Suprapubic skin (tissue), 4 donors: ENCODE measurements around the gene IBA57. TPM values are rescaled to one million over a fixed set of nuclear protein-coding genes. Genes with fewer than 3 reads are reported as not detected.
"Not testable (repeated sequence)": the region's sequence is repeated elsewhere in the genome, so short reads cannot be mapped to it uniquely, and the experiment has no call there.

Experiments
- DNase-seq, 2 donors: peaks; one replicate each; pipeline ENCODE4 v3.0.0-alpha.2; 2019; ENCODE audit warnings: low spot score in 2 of 2
- H3K27ac ChIP-seq: fragments of 200-600 bp; sonication (generic); one replicate; pipeline ENCODE4 v1.5.1; 2019
- H3K27me3 ChIP-seq: fragments of 200-600 bp; sonication (generic); one replicate; pipeline ENCODE4 v1.5.1; 2019
- H3K36me3 ChIP-seq: fragments of 200-600 bp; sonication (generic); one replicate; pipeline ENCODE4 v1.5.1; 2019
- H3K4me1 ChIP-seq: fragments of 200-600 bp; sonication (generic); one replicate; pipeline ENCODE4 v1.5.1; 2019
- H3K4me3 ChIP-seq: fragments of 200-600 bp; sonication (generic); one replicate; pipeline ENCODE4 v1.5.1; 2019; ENCODE audit warnings: mild to moderate bottlenecking
- H3K9me3 ChIP-seq: fragments of 200-600 bp; sonication (generic); one replicate; pipeline ENCODE4 v1.5.1; 2019
- EP300 ChIP-seq: sonication (generic); formaldehyde crosslinking; IDR thresholded peaks from one replicate; pipeline ENCODE4 v1.6.1; 2017; ENCODE audit warnings: antibody characterized with exemption
- POLR2A ChIP-seq, 2 donors: fragments of 450-650 bp; IDR thresholded peaks; one replicate each; pipeline ENCODE4 v1.6.1; 2017; ENCODE audit warnings: antibody characterized with exemption in 2 of 2, mild to moderate bottlenecking in 2 of 2, moderate library complexity in 2 of 2
- POLR2AphosphoS5 ChIP-seq, 3 donors: sonication (generic); formaldehyde crosslinking; IDR thresholded peaks; one replicate each; pipeline ENCODE4 v1.6.1; 2017; ENCODE audit warnings: antibody characterized with exemption in 3 of 3
- WGBS: methylation state at CpG from one replicate; pipeline ENCODE4 v1.1.5; 2018; 5-methylcytosine and 5-hydroxymethylcytosine counted together
- total RNA-seq, 4 donors: library from RNA; depleted of rRNA; stranded (reverse); fragments of >200 nt; gene quantifications; one replicate each; pipeline ENCODE4 v1.1.0, GENCODE V29; 2016
- TF ChIP-seq, protein P1 (sequence below), 2 donors: fragments of 200-600 bp in 1 of 2; fragments of 450-650 bp in 1 of 2; sonication (generic) in 1 of 2; IDR thresholded peaks; one replicate each; pipeline ENCODE4 v1.5.1; 2016 to 2019; ENCODE audit warnings: antibody characterized with exemption in 2 of 2, mild to moderate bottlenecking in 1 of 2, moderate library complexity in 1 of 2

Gene IBA57
- total RNA-seq, 4 donors from 2014 or later, result 9.2 to 22.4 (median 12.4) TPM

DNA sequence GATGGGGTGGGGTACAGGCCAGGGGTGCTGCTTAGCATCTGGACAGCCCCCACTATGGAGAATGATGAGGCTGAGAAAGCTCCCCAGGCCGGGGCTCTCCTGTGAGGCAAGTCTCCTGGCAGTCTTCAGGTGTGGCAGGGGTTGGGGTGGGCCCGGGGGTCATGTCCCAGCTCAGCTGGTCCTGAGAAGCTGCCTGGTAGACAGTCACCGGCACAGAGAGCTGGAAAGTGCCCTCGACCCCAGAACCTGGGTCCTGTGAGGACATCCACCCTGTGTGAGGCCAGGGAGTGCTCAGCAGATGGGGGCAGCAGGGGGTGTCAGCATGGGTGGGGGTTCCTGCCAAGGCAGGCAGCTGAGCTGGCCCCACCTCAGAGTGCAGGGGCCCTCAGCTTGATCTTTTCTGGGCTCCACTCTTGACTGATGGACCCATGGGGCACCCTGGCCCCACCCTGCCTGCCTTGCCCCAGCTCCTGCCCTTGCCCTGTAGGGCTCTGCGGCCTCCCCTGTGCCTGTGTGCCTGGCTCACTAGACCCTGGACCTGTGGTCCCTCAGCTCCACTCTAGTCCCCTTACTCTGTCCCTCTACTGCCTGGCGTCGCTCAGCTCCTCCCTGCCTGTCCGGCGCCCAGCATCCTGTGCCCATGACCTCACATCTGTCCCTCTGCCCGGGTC is 5.8 kb downstream of the IBA57 start:
- Histone ChIP-seq H3K4me1 (peaks cover 22% of the 10 kb centered on the region), H3K4me3 (no peak overlapping the region), H3K36me3 (peaks cover 7% of the 10 kb centered on the region), H3K27me3 (no peaks in the 10 kb centered on the region), H3K9me3 (no peaks in the 10 kb centered on the region), H3K27ac (no peak overlapping the region)
- TF ChIP-seq, protein P1, sequence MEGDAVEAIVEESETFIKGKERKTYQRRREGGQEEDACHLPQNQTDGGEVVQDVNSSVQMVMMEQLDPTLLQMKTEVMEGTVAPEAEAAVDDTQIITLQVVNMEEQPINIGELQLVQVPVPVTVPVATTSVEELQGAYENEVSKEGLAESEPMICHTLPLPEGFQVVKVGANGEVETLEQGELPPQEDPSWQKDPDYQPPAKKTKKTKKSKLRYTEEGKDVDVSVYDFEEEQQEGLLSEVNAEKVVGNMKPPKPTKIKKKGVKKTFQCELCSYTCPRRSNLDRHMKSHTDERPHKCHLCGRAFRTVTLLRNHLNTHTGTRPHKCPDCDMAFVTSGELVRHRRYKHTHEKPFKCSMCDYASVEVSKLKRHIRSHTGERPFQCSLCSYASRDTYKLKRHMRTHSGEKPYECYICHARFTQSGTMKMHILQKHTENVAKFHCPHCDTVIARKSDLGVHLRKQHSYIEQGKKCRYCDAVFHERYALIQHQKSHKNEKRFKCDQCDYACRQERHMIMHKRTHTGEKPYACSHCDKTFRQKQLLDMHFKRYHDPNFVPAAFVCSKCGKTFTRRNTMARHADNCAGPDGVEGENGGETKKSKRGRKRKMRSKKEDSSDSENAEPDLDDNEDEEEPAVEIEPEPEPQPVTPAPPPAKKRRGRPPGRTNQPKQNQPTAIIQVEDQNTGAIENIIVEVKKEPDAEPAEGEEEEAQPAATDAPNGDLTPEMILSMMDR (IDR thresholded peaks at IDR 0.05), result no peak
- TF ChIP-seq POLR2A (IDR thresholded peaks at IDR 0.05) (no peak), POLR2AphosphoS5 (IDR thresholded peaks at IDR 0.05) (no peak), EP300 (no peak)
- 73% methylated on average over 6 of the region's 10 CpGs for WGBS
- no peak for DNase-seq

DNA sequence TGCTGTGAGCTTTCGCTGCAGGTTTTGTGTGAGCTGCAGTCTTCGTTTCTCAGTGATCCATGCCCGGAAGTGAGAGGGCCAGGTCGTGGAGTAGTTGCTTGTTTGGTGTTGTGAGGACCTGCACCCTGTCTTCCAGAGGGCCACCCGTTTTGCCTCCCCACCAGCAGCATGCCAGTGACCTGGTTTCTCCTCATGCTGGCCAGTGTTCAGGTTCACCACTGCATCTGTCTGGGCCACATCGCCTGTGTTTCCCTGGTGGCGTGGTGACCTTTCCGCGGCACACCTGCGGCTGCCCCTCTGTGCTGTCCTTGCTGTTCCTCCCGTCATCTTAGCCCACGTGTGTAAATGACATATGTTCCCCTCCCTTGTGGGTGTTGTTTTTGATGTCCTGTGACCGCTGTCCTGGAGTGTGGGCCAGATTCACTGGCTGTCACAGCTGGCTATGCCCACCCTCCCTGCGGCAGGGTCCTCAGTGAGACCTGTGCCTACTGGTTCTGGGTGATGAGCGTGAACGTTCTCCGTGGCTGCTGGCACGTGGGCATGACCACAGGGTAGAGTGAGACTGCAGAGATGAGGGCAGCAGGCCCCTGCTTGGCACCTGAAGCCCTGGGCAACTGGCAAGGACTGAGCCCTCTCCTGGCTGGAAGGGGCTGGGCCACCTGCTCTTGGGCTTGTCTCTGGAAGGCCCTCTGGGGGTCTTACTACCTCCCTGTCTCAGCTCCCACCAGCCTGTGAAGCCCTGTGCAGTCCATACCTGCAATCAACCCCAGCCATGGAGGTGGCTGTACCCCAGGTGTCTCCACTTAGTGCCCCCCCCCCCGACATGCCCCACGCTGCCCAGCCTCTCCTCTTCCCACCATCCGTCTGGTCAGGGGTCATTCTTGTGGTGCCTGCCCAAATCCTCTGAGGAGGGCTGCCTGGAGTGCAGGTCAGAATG is 7.3 kb downstream of the IBA57 start:
- no peak for DNase-seq
- 83% methylated on average over 18 of the region's 21 CpGs for WGBS
- Histone ChIP-seq H3K9me3 (no peaks in the 10 kb centered on the region), H3K4me3 (no peak overlapping the region), H3K27me3 (no peaks in the 10 kb centered on the region), H3K4me1 (peaks cover 11% of the 10 kb centered on the region), H3K36me3 (peaks cover 7% of the 10 kb centered on the region), H3K27ac (no peak overlapping the region)
- TF ChIP-seq, protein P1 (IDR thresholded peaks at IDR 0.05), result no peak
- TF ChIP-seq POLR2AphosphoS5 (IDR thresholded peaks at IDR 0.05) (no peak), EP300 (no peak), POLR2A (IDR thresholded peaks at IDR 0.05) (no peak)

GRCh38 chr1:228173528-228174481 is 8.2 kb downstream of the IBA57 start:
- DNase-seq, result peak in 1 of 2 donors; percentile 81
- H3K4me1 ChIP-seq, result peaks cover 11% of the 10 kb centered on the region
- 44% methylated on average over 5 of the region's 69 CpGs for WGBS
- not testable (repeated sequence) for H3K4me3 ChIP-seq, H3K27ac ChIP-seq, H3K9me3 ChIP-seq, H3K36me3 ChIP-seq, H3K27me3 ChIP-seq

- Histone ChIP-seq H3K36me3 (peaks cover 7% of the 10 kb centered on the region), H3K4me3 (peak overlapping the region; percentile 46), H3K27ac (no peak overlapping the region), H3K4me1 (peaks cover 11% of the 10 kb centered on the region), H3K9me3 (no peaks in the 10 kb centered on the region), H3K27me3 (no peaks in the 10 kb centered on the region)
- peak; percentile 78 to 80 for DNase-seq
- 90% methylated on average over 6 of the region's 52 CpGs for WGBS
- TF ChIP-seq POLR2AphosphoS5 (IDR thresholded peaks at IDR 0.05), result no peak
- TF ChIP-seq POLR2A (IDR thresholded peaks at IDR 0.05), result no peak
- no peak for TF ChIP-seq EP300
- TF ChIP-seq, protein P1 (IDR thresholded peaks at IDR 0.05), result no peak
Measured at GRCh38 chr1:228174482-228175315, 9.1 kb downstream of the IBA57 start.
